ENCODE measurements around the gene HSPA4. TPM values are rescaled to one million over a fixed set of nuclear protein-coding genes. Genes with fewer than 3 reads are reported as not detected.
A peak's percentile ranks its signal among the peaks of the same experiment; 100 is the strongest.

The HSPA4 gene
- total and polyA plus RNA-seq, 2 of the 13 experiments (the other 11 are each of a cell fraction or from before 2014, with no cell fraction given): 36.6 to 231 TPM

GRCh38 chr5:133052317-133053175, 733 bp downstream of the HSPA4 start (continued):
- no peak for TF ChIP-seq ZNF431 (CRISPR knock-in tag; IDR thresholded peaks at IDR 0.05; ENCODE audit: borderline replicate concordance, low read depth)
- peak; percentile 12 for TF ChIP-seq ASH2L (IDR thresholded peaks at IDR 0.05; ENCODE audit: insufficient read length, low read depth, low read length)
- TF ChIP-seq RBFOX2 (IDR thresholded peaks at IDR 0.05; ENCODE audit: low read depth, low read length): peak; percentile 82
- peak; percentile 65; the same call in 1 of the 2 replicates for TF ChIP-seq ZMYM2 (CRISPR knock-in tag; IDR thresholded peaks at IDR 0.05)
- peak; percentile 56; the same call in 1 of the 2 replicates for TF ChIP-seq ETV5 (CRISPR knock-in tag; IDR thresholded peaks at IDR 0.05; ENCODE audit: borderline replicate concordance)
- TF ChIP-seq POLR2A (IDR thresholded peaks at IDR 0.05; ENCODE audit: insufficient read depth in 1 of 2, low read depth in 2 of 2, low read length in 2 of 2): peak in 1 of 2 experiments; percentile 39; a peak in 1 of 4 replicates
- peak; percentile 58 for TF ChIP-seq ZBTB7A (CRISPR knock-in tag; IDR thresholded peaks at IDR 0.05)
- 0 out of 2 replicates have a peak, but pooled peaks have one; percentile 61 for TF ChIP-seq FLYWCH1 (CRISPR knock-in tag; IDR thresholded peaks at IDR 0.05)
- no peak for TF ChIP-seq KAT2B (IDR thresholded peaks at IDR 0.05; ENCODE audit: borderline replicate concordance, low read depth, low read length)
- TF ChIP-seq CENPT (CRISPR knock-in tag; IDR thresholded peaks at IDR 0.05; ENCODE audit: low read depth): 0 out of 2 replicates have a peak, but pooled peaks have one; percentile 9
- no peak for TF ChIP-seq ISX (CRISPR knock-in tag; conservative IDR thresholded peaks at IDR 0.05)
- no peak for TF ChIP-seq ZFP36L1 (CRISPR knock-in tag; IDR thresholded peaks at IDR 0.05)
- TF ChIP-seq ZBTB46 (CRISPR knock-in tag; IDR thresholded peaks at IDR 0.05; ENCODE audit: borderline replicate concordance): 0 out of 2 replicates have a peak, but pooled peaks have one; percentile 29
- TF ChIP-seq BHLHE40 (IDR thresholded peaks at IDR 0.05; ENCODE audit: low read length): peak; percentile 88
- TF ChIP-seq XRCC5 (optimal IDR thresholded peaks at IDR 0.05; ENCODE audit: low read length): peak; percentile 28
- no peak for TF ChIP-seq ZMYM3 (CRISPR knock-in tag; IDR thresholded peaks at IDR 0.05)
- TF ChIP-seq GATAD2A (CRISPR knock-in tag; IDR thresholded peaks at IDR 0.05): peak; percentile 40; the same call in 1 of the 2 replicates
- TF ChIP-seq, protein P1, sequence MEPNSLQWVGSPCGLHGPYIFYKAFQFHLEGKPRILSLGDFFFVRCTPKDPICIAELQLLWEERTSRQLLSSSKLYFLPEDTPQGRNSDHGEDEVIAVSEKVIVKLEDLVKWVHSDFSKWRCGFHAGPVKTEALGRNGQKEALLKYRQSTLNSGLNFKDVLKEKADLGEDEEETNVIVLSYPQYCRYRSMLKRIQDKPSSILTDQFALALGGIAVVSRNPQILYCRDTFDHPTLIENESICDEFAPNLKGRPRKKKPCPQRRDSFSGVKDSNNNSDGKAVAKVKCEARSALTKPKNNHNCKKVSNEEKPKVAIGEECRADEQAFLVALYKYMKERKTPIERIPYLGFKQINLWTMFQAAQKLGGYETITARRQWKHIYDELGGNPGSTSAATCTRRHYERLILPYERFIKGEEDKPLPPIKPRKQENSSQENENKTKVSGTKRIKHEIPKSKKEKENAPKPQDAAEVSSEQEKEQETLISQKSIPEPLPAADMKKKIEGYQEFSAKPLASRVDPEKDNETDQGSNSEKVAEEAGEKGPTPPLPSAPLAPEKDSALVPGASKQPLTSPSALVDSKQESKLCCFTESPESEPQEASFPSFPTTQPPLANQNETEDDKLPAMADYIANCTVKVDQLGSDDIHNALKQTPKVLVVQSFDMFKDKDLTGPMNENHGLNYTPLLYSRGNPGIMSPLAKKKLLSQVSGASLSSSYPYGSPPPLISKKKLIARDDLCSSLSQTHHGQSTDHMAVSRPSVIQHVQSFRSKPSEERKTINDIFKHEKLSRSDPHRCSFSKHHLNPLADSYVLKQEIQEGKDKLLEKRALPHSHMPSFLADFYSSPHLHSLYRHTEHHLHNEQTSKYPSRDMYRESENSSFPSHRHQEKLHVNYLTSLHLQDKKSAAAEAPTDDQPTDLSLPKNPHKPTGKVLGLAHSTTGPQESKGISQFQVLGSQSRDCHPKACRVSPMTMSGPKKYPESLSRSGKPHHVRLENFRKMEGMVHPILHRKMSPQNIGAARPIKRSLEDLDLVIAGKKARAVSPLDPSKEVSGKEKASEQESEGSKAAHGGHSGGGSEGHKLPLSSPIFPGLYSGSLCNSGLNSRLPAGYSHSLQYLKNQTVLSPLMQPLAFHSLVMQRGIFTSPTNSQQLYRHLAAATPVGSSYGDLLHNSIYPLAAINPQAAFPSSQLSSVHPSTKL (CRISPR knock-in tag; IDR thresholded peaks at IDR 0.05): peak; percentile 46
- TF ChIP-seq, protein P2, sequence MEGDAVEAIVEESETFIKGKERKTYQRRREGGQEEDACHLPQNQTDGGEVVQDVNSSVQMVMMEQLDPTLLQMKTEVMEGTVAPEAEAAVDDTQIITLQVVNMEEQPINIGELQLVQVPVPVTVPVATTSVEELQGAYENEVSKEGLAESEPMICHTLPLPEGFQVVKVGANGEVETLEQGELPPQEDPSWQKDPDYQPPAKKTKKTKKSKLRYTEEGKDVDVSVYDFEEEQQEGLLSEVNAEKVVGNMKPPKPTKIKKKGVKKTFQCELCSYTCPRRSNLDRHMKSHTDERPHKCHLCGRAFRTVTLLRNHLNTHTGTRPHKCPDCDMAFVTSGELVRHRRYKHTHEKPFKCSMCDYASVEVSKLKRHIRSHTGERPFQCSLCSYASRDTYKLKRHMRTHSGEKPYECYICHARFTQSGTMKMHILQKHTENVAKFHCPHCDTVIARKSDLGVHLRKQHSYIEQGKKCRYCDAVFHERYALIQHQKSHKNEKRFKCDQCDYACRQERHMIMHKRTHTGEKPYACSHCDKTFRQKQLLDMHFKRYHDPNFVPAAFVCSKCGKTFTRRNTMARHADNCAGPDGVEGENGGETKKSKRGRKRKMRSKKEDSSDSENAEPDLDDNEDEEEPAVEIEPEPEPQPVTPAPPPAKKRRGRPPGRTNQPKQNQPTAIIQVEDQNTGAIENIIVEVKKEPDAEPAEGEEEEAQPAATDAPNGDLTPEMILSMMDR (CRISPR knock-in tag; IDR thresholded peaks at IDR 0.05): no peak
- TF ChIP-seq NR0B2 (CRISPR knock-in tag; IDR thresholded peaks at IDR 0.05): peak; percentile 32; the same call in 1 of the 2 replicates
- TF ChIP-seq MBD4 (IDR thresholded peaks at IDR 0.05; ENCODE audit: borderline replicate concordance, low read length): no peak
- 0 out of 2 replicates have a peak, but pooled peaks have one; percentile 3 for TF ChIP-seq ZNF12 (CRISPR knock-in tag; IDR thresholded peaks at IDR 0.05)
